Mononuclear cell (primary cell): ENCODE data around the gene APOBEC3F. TPM values are rescaled to one million over a fixed set of nuclear protein-coding genes. Genes with fewer than 3 reads are reported as not detected.
A peak's percentile ranks its signal among the peaks of the same experiment; 100 is the strongest.
"Not testable (repeated sequence)": the region's sequence is repeated elsewhere in the genome, so short reads cannot be mapped to it uniquely, and the experiment has no call there.

Experiments used
- H3K27me3 ChIP-seq: 2 replicates; pipeline ENCODE4 v1.6.0; 2011; ENCODE audit warnings: low read length, control low read depth; ENCODE audit not compliant: insufficient read depth
- H3K4me1 ChIP-seq: 2 replicates; pipeline ENCODE4 v1.5.1; 2011; ENCODE audit warnings: mild to moderate bottlenecking, low read length, control low read depth; ENCODE audit not compliant: insufficient read depth
- H3K4me3 ChIP-seq: 2 replicates; pipeline ENCODE4 v1.5.1; 2011; ENCODE audit warnings: mild to moderate bottlenecking, low read length, moderate library complexity
- H3K9me3 ChIP-seq: 2 replicates; pipeline ENCODE4 v1.5.1; 2011; ENCODE audit warnings: low read depth, mild to moderate bottlenecking, control low read depth, low read length
- total RNA-seq: library from RNA; depleted of rRNA; stranded (reverse); fragments of >200 nt; gene quantifications from one replicate; pipeline ENCODE4 v1.2.3, GENCODE V29; 2012

APOBEC3F gene
- total RNA-seq, 1 donor, result 0.94 TPM

DNA sequence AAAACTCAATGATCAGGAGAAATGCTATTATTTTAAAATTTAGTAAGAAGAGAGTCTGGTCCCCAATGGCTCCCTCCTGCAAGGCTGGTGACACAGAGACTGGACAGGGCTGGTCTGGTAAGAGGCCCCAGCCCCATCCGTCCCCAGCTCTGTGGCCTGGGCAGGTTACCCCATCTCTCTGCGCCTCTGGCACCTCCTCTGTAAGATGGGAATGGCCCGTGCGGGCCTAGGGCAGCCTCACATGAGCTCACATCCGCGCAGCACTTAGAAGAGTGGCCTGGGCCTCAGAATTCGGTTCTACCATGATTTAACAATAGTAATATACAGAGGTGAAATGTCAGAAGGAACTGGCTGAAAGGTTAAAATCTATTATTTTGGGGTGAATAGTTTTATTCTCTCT is 1.2 kb downstream of the APOBEC3F start:
- Histone ChIP-seq H3K4me3 (no peak overlapping the region), H3K4me1 (peaks cover 22% of the 10 kb centered on the region)

GRCh38 chr22:39043063-39043462 is 2.4 kb downstream of the APOBEC3F start:
- not testable (repeated sequence) for H3K9me3 ChIP-seq, H3K27me3 ChIP-seq, H3K4me3 ChIP-seq
- H3K4me1 ChIP-seq, result peaks cover 22% of the 10 kb centered on the region

More for the DNA sequence above, 1.2 kb downstream of the APOBEC3F start:
- Histone ChIP-seq H3K27me3 (no peaks in the 10 kb centered on the region), H3K9me3 (no peaks in the 10 kb centered on the region)

DNA sequence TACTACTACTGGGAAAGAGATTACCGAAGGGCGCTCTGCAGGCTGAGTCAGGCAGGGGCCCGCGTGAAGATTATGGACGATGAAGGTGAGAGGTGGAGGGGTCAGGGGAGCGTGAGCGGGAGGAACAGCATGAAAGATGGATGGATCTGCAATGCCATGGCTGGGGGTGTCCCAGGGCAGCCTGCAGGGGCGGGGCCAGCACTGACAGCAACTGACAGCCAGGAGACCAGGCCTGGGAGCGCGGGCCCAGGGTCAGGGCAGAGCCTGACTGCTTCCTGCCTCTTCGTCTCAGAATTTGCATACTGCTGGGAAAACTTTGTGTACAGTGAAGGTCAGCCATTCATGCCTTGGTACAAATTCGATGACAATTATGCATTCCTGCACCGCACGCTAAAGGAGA is 4.5 kb downstream of the APOBEC3F start:
- peaks cover 18% of the 10 kb centered on the region for H3K4me1 ChIP-seq
- not testable (repeated sequence) for H3K27me3 ChIP-seq, H3K9me3 ChIP-seq, H3K4me3 ChIP-seq

- H3K27me3 ChIP-seq, H3K4me1 ChIP-seq, H3K9me3 ChIP-seq, H3K4me3 ChIP-seq: not testable (repeated sequence)
Observed at GRCh38 chr22:39049486-39049885, 8.8 kb downstream of the APOBEC3F start.

GRCh38 chr22:39051844-39052495 is 11.3 kb downstream of the APOBEC3F start:
- not testable (repeated sequence) for H3K27me3 ChIP-seq, H3K9me3 ChIP-seq, H3K4me1 ChIP-seq, H3K4me3 ChIP-seq

- Histone ChIP-seq H3K27me3 (no peaks in the 10 kb centered on the region), H3K4me3 (no peak overlapping the region), H3K9me3 (no peaks in the 10 kb centered on the region), H3K4me1 (no peaks in the 10 kb centered on the region)
Observed at GRCh38 chr22:39055658-39056057, 15.0 kb downstream of the APOBEC3F start.

- H3K9me3 ChIP-seq, H3K4me3 ChIP-seq, H3K27me3 ChIP-seq: not testable (repeated sequence)
- H3K4me1 ChIP-seq, result peaks cover 29% of the 10 kb centered on the region
Observed at GRCh38 chr22:39061290-39061689, 20.6 kb downstream of the APOBEC3F start.

DNA sequence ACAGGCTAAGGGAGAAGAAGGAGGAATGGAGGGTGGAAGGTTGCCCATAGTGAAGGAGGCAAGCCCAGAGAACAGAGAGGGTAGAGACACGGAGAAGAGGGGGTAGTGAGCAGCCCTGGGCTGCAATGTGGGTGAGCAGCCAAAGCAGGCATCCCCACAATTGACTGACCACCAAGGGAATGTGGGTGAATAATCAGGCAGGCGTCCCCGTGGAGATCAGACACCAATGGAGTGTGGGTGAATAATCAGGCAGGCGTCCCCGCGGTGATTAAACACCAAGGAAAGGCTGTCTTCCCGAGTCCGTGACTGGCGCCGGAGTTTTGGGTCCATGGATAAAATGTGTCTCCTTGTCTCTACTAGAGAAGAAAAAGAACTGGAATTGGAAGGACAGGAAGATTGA is 21.3 kb downstream of the APOBEC3F start:
- not testable (repeated sequence) for H3K4me3 ChIP-seq, H3K9me3 ChIP-seq, H3K27me3 ChIP-seq
- H3K4me1 ChIP-seq, result peaks cover 31% of the 10 kb centered on the region

- H3K9me3 ChIP-seq, H3K27me3 ChIP-seq, H3K4me3 ChIP-seq: not testable (repeated sequence)
- peaks cover 31% of the 10 kb centered on the region for H3K4me1 ChIP-seq
Observed at GRCh38 chr22:39063904-39064303, 23.2 kb downstream of the APOBEC3F start.

- H3K9me3 ChIP-seq, H3K27me3 ChIP-seq: not testable (repeated sequence)
- Histone ChIP-seq H3K4me3 (peak overlapping the region; percentile 42), H3K4me1 (peaks cover 39% of the 10 kb centered on the region)
Observed at GRCh38 chr22:39066442-39067276, 26.0 kb downstream of the APOBEC3F start.

- peak overlapping the region; percentile 42 for H3K4me3 ChIP-seq
Observed at GRCh38 chr22:39068033-39068785, 27.5 kb downstream of the APOBEC3F start.

DNA sequence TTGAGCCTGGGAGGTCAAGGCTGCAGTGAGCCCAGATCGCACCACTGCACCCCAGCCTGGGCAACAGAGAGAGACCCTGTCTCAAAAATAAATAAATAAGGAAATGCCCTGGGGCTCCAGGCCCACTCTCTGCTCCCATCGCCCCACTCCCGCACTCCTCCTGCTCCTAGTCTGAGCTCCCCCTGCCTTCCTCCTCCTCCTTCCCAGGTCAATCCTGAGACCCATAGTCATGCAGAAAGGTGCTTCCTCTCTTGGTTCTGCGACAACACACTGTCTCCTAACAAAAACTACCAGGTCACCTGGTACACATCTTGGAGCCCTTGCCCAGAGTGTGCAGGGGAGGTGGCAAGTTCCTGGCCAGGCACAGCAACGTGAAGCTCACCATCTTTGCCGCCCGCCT is 29.5 kb downstream of the APOBEC3F start:
- no peaks in the 10 kb centered on the region for H3K9me3 ChIP-seq
- H3K4me1 ChIP-seq, result peaks cover 33% of the 10 kb centered on the region
- H3K4me3 ChIP-seq, result no peak overlapping the region
- H3K27me3 ChIP-seq, result no peaks in the 10 kb centered on the region

More at GRCh38 chr22:39068033-39068785, 27.5 kb downstream of the APOBEC3F start:
- Histone ChIP-seq H3K27me3 (no peaks in the 10 kb centered on the region), H3K4me1 (peaks cover 38% of the 10 kb centered on the region), H3K9me3 (no peaks in the 10 kb centered on the region)

DNA sequence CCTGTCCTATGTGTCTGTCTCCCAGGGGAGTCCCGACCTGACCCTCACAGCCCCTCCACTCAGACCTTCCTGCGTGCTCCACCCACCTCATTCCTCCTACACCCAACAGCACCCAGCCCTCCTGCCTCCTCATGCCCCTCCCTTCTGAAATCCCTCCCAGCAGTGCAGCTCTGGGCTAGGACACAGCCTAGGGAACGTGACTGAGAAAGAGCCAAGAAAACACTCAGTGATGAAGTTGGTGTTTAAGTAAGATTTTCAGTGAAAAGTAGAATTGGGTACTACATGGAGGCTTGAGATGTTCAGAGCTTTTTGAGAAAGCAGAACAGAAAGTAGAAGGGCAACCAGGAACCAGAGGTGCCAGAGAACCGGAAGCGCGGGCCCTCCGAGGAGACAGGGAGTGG is 31.9 kb downstream of the APOBEC3F start:
- not testable (repeated sequence) for H3K27me3 ChIP-seq, H3K9me3 ChIP-seq, H3K4me3 ChIP-seq
- peaks cover 36% of the 10 kb centered on the region for H3K4me1 ChIP-seq

DNA sequence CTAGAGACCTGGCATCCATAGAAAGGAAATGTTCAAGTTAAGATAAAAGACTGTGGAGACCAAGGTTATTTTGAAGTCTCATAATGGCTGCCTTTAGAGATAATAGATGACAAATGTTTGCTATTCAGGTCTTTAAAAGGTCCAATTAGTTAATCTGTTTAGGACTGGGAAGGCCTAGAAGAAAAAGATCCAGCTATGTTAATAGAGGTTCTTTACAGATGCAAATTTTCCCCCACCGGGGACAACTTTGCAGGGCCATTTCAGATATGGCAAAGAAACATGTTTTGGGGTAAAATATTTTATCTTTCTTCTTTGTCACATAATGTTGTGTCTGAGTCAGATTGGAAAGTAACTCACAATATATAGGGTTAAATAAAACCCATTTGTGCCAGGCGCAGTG is 33.3 kb downstream of the APOBEC3F start:
- H3K4me3 ChIP-seq, result no peak overlapping the region
- peaks cover 48% of the 10 kb centered on the region for H3K4me1 ChIP-seq
- no peaks in the 10 kb centered on the region for H3K27me3 ChIP-seq
- H3K9me3 ChIP-seq, result no peaks in the 10 kb centered on the region
